GM13977 (cell line): ENCODE data around the gene LPP.

Source experiments
- DNase-seq: peaks from one replicate; pipeline ENCODE4 v3.0.0; 2012; ENCODE audit warnings: low spot score
- in situ Hi-C: fragments of 300-500 bp; cut with MboI; formaldehyde crosslinking; loops from one replicate; pipeline ENCODE4 v1.12.0; 2022; ENCODE audit warnings: low sequenced_read_pairs, low pct_unique_long_range_greater_than_20kb, mixed read lengths, inconsistent platforms; ENCODE audit not compliant: unreplicated experiment
- TF ChIP-seq, protein P1 (sequence below): IDR thresholded peaks from 2 replicates; pipeline ENCODE4 v1.5.1; 2012; ENCODE audit warnings: mild to moderate bottlenecking, control low read depth; ENCODE audit not compliant: insufficient read depth; ENCODE audit errors: extremely low read depth, missing control alignments

LPP gene

DNA sequence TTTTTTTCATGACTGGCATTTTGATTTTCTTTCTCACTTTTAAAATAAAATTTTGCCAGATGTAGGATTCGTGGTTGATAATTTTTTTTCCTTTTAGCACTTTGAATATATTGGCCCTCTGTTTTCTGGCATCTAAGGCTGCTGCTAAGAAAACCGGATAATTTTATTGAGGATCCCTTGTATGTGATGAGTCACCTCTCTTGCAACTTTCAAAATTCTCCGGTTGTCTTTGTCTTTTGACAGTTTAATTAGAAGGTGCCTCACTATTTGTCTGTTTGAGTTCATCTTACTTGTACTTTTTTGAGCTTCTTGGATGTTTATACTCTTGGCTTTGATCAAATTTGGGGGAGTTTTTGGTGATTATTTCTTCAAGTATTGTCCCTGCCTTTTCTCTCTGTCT lies 349.7 kb downstream of the LPP start:
- TF ChIP-seq, protein P1, sequence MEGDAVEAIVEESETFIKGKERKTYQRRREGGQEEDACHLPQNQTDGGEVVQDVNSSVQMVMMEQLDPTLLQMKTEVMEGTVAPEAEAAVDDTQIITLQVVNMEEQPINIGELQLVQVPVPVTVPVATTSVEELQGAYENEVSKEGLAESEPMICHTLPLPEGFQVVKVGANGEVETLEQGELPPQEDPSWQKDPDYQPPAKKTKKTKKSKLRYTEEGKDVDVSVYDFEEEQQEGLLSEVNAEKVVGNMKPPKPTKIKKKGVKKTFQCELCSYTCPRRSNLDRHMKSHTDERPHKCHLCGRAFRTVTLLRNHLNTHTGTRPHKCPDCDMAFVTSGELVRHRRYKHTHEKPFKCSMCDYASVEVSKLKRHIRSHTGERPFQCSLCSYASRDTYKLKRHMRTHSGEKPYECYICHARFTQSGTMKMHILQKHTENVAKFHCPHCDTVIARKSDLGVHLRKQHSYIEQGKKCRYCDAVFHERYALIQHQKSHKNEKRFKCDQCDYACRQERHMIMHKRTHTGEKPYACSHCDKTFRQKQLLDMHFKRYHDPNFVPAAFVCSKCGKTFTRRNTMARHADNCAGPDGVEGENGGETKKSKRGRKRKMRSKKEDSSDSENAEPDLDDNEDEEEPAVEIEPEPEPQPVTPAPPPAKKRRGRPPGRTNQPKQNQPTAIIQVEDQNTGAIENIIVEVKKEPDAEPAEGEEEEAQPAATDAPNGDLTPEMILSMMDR = no peak
- in situ Hi-C loops = no loop called here
- no peak for DNase-seq

GRCh38 chr3:188505151-188505550 lies 351.2 kb downstream of the LPP start:
- TF ChIP-seq, protein P1 = no peak
- in situ Hi-C loops = no loop called here
- no peak for DNase-seq

GRCh38 chr3:188505911-188506310 lies 352.0 kb downstream of the LPP start:
- in situ Hi-C loops = no loop called here
- TF ChIP-seq, protein P1 = no peak
- DNase-seq = no peak

- TF ChIP-seq, protein P1 = no peak
- no peak for DNase-seq
- in situ Hi-C loops = no loop called here
Measured at GRCh38 chr3:188506446-188506845, 352.5 kb downstream of the LPP start.

DNA sequence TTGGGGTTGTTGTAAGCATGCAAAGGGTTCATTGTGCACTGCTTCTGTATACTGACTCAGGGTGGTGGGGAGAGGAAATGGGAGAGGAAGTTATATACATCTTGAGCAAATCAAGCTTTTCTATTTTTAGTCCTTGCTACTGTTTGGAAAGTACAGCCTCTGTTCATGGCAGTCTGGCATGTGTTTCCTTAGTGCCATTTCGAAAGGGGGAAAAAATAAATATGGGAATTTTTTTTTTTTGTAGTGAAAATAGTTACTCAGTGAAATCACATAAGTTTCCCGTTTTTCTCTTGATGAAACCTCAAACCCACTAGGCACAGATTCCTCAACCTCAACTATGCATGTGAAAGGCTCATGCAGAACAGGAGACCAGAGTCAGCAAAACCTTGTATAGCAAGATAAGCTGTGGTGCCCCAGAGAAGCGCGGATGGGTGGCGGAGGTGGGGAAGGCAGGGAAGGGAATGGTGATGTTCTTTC lies 353.3 kb downstream of the LPP start:
- TF ChIP-seq, protein P1 = no peak
- in situ Hi-C loops = no loop called here
- DNase-seq = no peak

- no peak for DNase-seq
- TF ChIP-seq, protein P1 = no peak
- in situ Hi-C loops = no loop called here
Measured at GRCh38 chr3:188508454-188508853, 354.5 kb downstream of the LPP start.

- TF ChIP-seq, protein P1 = no peak
- DNase-seq = no peak
- in situ Hi-C loops = no loop called here
Measured at GRCh38 chr3:188509316-188509715, 355.4 kb downstream of the LPP start.
